CD14-positive monocyte (primary cell): ENCODE results near the gene BCORL1. TPM values are rescaled to one million over a fixed set of nuclear protein-coding genes. Genes with fewer than 3 reads are reported as not detected.

Experiments
- DNase-seq, 3 donors: peaks; one replicate each; pipeline ENCODE4 v3.0.0-alpha.2; 2011 to 2022
- H2AFZ ChIP-seq: 2 replicates; pipeline ENCODE4 v1.6.0; 2012; ENCODE audit warnings: mild to moderate bottlenecking, low read depth, low read length, inconsistent platforms; ENCODE audit not compliant: insufficient read depth, poor library complexity, severe bottlenecking
- H3K27ac ChIP-seq, 2 donors: 1 replicate in 1 of 2; 2 replicates in 1 of 2; pipeline ENCODE4 v1.5.1; 2012 to 2013; ENCODE audit warnings: low read length in 2 of 2, control low read depth in 1 of 2, inconsistent platforms in 1 of 2, low read depth in 1 of 2, mild to moderate bottlenecking in 1 of 2
- H3K27me3 ChIP-seq, 2 donors: one replicate each; pipeline versions ENCODE4 v1.6.0 to v1.6.1; 2011 to 2013; ENCODE audit warnings: low read length in 2 of 2; ENCODE audit not compliant: control insufficient read depth in 2 of 2, insufficient read depth in 2 of 2
- H3K36me3 ChIP-seq, 2 donors: replicated peaks in 1 of 2; 1 replicate in 1 of 2; 2 replicates in 1 of 2; pipeline versions ENCODE4 v1.5.1 to v1.6.1; 2012 to 2013; ENCODE audit warnings: low read length in 2 of 2, control low read depth in 1 of 2, inconsistent platforms in 1 of 2, mild to moderate bottlenecking in 1 of 2; ENCODE audit not compliant: insufficient read depth in 2 of 2, control insufficient read depth in 1 of 2
- H3K4me1 ChIP-seq, 2 donors: 1 replicate in 1 of 2; 2 replicates in 1 of 2; pipeline versions ENCODE4 v1.5.1 to v1.6.1; 2012 to 2013; ENCODE audit warnings: low read length in 2 of 2, control low read depth in 1 of 2, inconsistent platforms in 1 of 2, mild to moderate bottlenecking in 1 of 2, moderate library complexity in 1 of 2; ENCODE audit not compliant: insufficient read depth in 2 of 2, control insufficient read depth in 1 of 2
- H3K4me2 ChIP-seq: replicated peaks from 2 replicates; pipeline ENCODE3; 2012; ENCODE audit warnings: low read length, moderate library complexity, mild to moderate bottlenecking; ENCODE audit not compliant: poor library complexity, severe bottlenecking; ENCODE audit errors: extremely low read depth
- H3K4me3 ChIP-seq, 3 experiments: fragments of 200-600 bp in 1 of 3; sonication (generic) in 1 of 3; replicated peaks in 1 of 3; 1 replicate in 2 of 3; 2 replicates in 1 of 3; pipeline ENCODE4 v1.5.1; 2011 to 2013; ENCODE audit warnings: low read length in 3 of 3, mild to moderate bottlenecking in 3 of 3, control low read depth in 2 of 3, low read depth in 2 of 3, inconsistent platforms in 1 of 3, moderate library complexity in 1 of 3
- H3K79me2 ChIP-seq: 2 replicates; pipeline ENCODE4 v1.6.0; 2012; ENCODE audit warnings: mild to moderate bottlenecking, control low read depth, inconsistent platforms, low read length, moderate library complexity; ENCODE audit not compliant: insufficient read depth
- H3K9ac ChIP-seq: 2 replicates; pipeline ENCODE4 v1.6.0; 2017; ENCODE audit warnings: low read length, mild to moderate bottlenecking; ENCODE audit not compliant: insufficient read depth, poor library complexity, severe bottlenecking
- H3K9me3 ChIP-seq, 2 donors: replicated peaks in 1 of 2; 1 replicate in 1 of 2; 2 replicates in 1 of 2; pipeline versions ENCODE4 v1.5.1 to v1.6.1; 2012 to 2013; ENCODE audit warnings: low read length in 2 of 2, control low read depth in 1 of 2; ENCODE audit not compliant: control insufficient read depth in 1 of 2, insufficient read depth in 1 of 2
- H4K20me1 ChIP-seq: 2 replicates; pipeline ENCODE4 v1.6.0; 2012; ENCODE audit warnings: mild to moderate bottlenecking, low read length, control low read depth, moderate library complexity; ENCODE audit not compliant: insufficient read depth
- H3K27ac Mint-ChIP-seq, 7 donors: one replicate each; pipeline ENCODE4 v1.8.0; 2020; ENCODE audit warnings: mild to moderate bottlenecking in 7 of 7, mixed read lengths in 7 of 7, moderate library complexity in 6 of 7, inconsistent platforms in 2 of 7
- H3K27me3 Mint-ChIP-seq, 3 donors: one replicate each; pipeline ENCODE4 v1.8.0; 2021 to 2022; ENCODE audit warnings: low read depth in 3 of 3, mild to moderate bottlenecking in 3 of 3, mixed read lengths in 3 of 3, moderate library complexity in 3 of 3, inconsistent platforms in 1 of 3
- H3K36me3 Mint-ChIP-seq, 2 donors: one replicate each; pipeline ENCODE4 v1.8.0; 2020; ENCODE audit warnings: mixed read lengths in 2 of 2, inconsistent platforms in 1 of 2, mild to moderate bottlenecking in 1 of 2
- H3K4me1 Mint-ChIP-seq: one replicate; pipeline ENCODE4 v1.8.0; 2020; ENCODE audit warnings: mild to moderate bottlenecking, mixed read lengths
- H3K4me3 Mint-ChIP-seq, 2 donors: one replicate each; pipeline ENCODE4 v1.8.0; 2020; ENCODE audit warnings: mild to moderate bottlenecking in 2 of 2, mixed read lengths in 2 of 2, moderate library complexity in 1 of 2
- H3K9me3 Mint-ChIP-seq, 7 donors: one replicate each; pipeline ENCODE4 v1.8.0; 2020 to 2022; ENCODE audit warnings: mixed read lengths in 7 of 7, mild to moderate bottlenecking in 6 of 7, moderate library complexity in 6 of 7, inconsistent platforms in 2 of 7
- CTCF ChIP-seq: fragments of 200-600 bp; IDR thresholded peaks from one replicate; pipeline ENCODE4 v1.8.0; 2022; ENCODE audit warnings: antibody characterized with exemption, mild to moderate bottlenecking
- WGBS: methylation state at CpG from one replicate; pipeline ENCODE4 v1.1.5; 2013; ENCODE audit warnings: missing lambda C conversion rate; ENCODE audit not compliant: insufficient coverage; 5-methylcytosine and 5-hydroxymethylcytosine counted together
- intact Hi-C, 2 donors: fragments of 100-400 bp; cut with micrococcal nuclease; formaldehyde crosslinking; loops; one replicate each; pipeline versions ENCODE4 v1.15.0 to v1.15.1; 2023
- polyA plus RNA-seq, 3 donors: library from polyadenylated mRNA; depleted of rRNA in 1 of 3; unstranded in 2 of 3; stranded (reverse) in 1 of 3; fragments of 300-500 nt in 2 of 3; fragments of >200 nt in 1 of 3; fragmentation: Illumina TruSeq in 2 of 3; gene quantifications; 1 replicate in 2 of 3; 2 replicates in 1 of 3; pipeline ENCODE4 v1.2.3, GENCODE V29; 2012 to 2021

The BCORL1 gene
- polyA plus RNA-seq, 3 donors, result 0.69 to 2.4 (median 0.72) TPM

- no peaks in the 10 kb centered on the region for H3K9me3 ChIP-seq
- no peak overlapping the region for H2AFZ ChIP-seq
- Mint-ChIP-seq H3K27me3 (peaks cover 16 to 26% (median 23%) of the 10 kb centered on the region in 3 donors), H3K9me3 (peaks cover 0 to 16% (median 0%) of the 10 kb centered on the region in 7 donors), H3K27ac (no peak overlapping the region), H3K4me1 (peaks cover 12% of the 10 kb centered on the region), H3K4me3 (peak overlapping the region in 1 of 2 donors; percentile 51), H3K36me3 (no peaks in the 10 kb centered on the region)
- H4K20me1 ChIP-seq, result no peaks in the 10 kb centered on the region
- H3K79me2 ChIP-seq, result no peaks in the 10 kb centered on the region
- no peak overlapping the region for H3K9ac ChIP-seq
- WGBS, result no CpG with 5 or more reads among the region's 10 CpGs
- H3K27ac ChIP-seq, result no peak overlapping the region
- no peak overlapping the region for H3K4me2 ChIP-seq
- intact Hi-C loops, result no loop called here
- H3K4me3 ChIP-seq, result no peak overlapping the region
- no peak for DNase-seq
- H3K4me1 ChIP-seq, result peaks cover 4 to 10% of the 10 kb centered on the region in 2 donors
- TF ChIP-seq CTCF, result no peak
- peaks cover 0 to 2% of the 10 kb centered on the region in 2 donors for H3K36me3 ChIP-seq
- H3K27me3 ChIP-seq, result peaks cover 0 to 8% of the 10 kb centered on the region in 2 donors
Measured at GRCh38 chrX:129934461-129934860, 48.0 kb upstream of the BCORL1 start.

GRCh38 chrX:129934952-129935351, 47.5 kb upstream of the BCORL1 start:
- no peak for TF ChIP-seq CTCF
- peaks cover 12% of the 10 kb centered on the region for H3K4me1 Mint-ChIP-seq
- no peak overlapping the region for H3K27ac Mint-ChIP-seq
- peaks cover 0 to 8% of the 10 kb centered on the region in 2 donors for H3K27me3 ChIP-seq
- H2AFZ ChIP-seq, result no peak overlapping the region
- H3K36me3 Mint-ChIP-seq, result no peaks in the 10 kb centered on the region
- no peak overlapping the region for H3K4me3 Mint-ChIP-seq
- H3K9me3 Mint-ChIP-seq, result peaks cover 0 to 16% (median 0%) of the 10 kb centered on the region in 7 donors
- DNase-seq, result no peak
- H3K4me1 ChIP-seq, result peaks cover 4 to 10% of the 10 kb centered on the region in 2 donors
- peaks cover 17 to 27% (median 23%) of the 10 kb centered on the region in 3 donors for H3K27me3 Mint-ChIP-seq
- H3K4me3 ChIP-seq, result no peak overlapping the region
- WGBS, result 100% methylated on average over 1 of the region's 5 CpGs
- H3K9me3 ChIP-seq, result no peaks in the 10 kb centered on the region
- no peaks in the 10 kb centered on the region for H3K36me3 ChIP-seq
- H3K27ac ChIP-seq, result no peak overlapping the region
- intact Hi-C loops, result no loop called here
- no peak overlapping the region for H3K9ac ChIP-seq
- no peaks in the 10 kb centered on the region for H3K79me2 ChIP-seq
- H4K20me1 ChIP-seq, result no peaks in the 10 kb centered on the region
- no peak overlapping the region for H3K4me2 ChIP-seq
